ENCODE results near the gene HOXB6.

GRCh38 chr17:48629411-48629759 is 24.6 kb upstream of the HOXB6 start:
- TF ChIP-seq CTCF (conservative IDR thresholded peaks at IDR 0.05; ENCODE audit: low read depth, low read length): no peak
- TF ChIP-seq EZH2 (IDR thresholded peaks at IDR 0.05; ENCODE audit: borderline replicate concordance, low read depth, low read length, poor library complexity, severe bottlenecking): no peak
